CD14-positive monocyte (primary cell): ENCODE measurements around the gene C6orf15. TPM values are rescaled to one million over a fixed set of nuclear protein-coding genes. Genes with fewer than 3 reads are reported as not detected.

ENCODE experiments used
- DNase-seq, 3 donors: peaks; one replicate each; pipeline ENCODE4 v3.0.0-alpha.2; 2011 to 2022
- H2AFZ ChIP-seq: 2 replicates; pipeline ENCODE4 v1.6.0; 2012; ENCODE audit warnings: mild to moderate bottlenecking, low read depth, low read length, inconsistent platforms; ENCODE audit not compliant: insufficient read depth, poor library complexity, severe bottlenecking
- H3K27ac ChIP-seq, 2 donors: 1 replicate in 1 of 2; 2 replicates in 1 of 2; pipeline ENCODE4 v1.5.1; 2012 to 2013; ENCODE audit warnings: low read length in 2 of 2, control low read depth in 1 of 2, inconsistent platforms in 1 of 2, low read depth in 1 of 2, mild to moderate bottlenecking in 1 of 2
- H3K27me3 ChIP-seq, 2 donors: one replicate each; pipeline versions ENCODE4 v1.6.0 to v1.6.1; 2011 to 2013; ENCODE audit warnings: low read length in 2 of 2; ENCODE audit not compliant: control insufficient read depth in 2 of 2, insufficient read depth in 2 of 2
- H3K36me3 ChIP-seq, 2 donors: replicated peaks in 1 of 2; 1 replicate in 1 of 2; 2 replicates in 1 of 2; pipeline versions ENCODE4 v1.5.1 to v1.6.1; 2012 to 2013; ENCODE audit warnings: low read length in 2 of 2, control low read depth in 1 of 2, inconsistent platforms in 1 of 2, mild to moderate bottlenecking in 1 of 2; ENCODE audit not compliant: insufficient read depth in 2 of 2, control insufficient read depth in 1 of 2
- H3K4me1 ChIP-seq, 2 donors: 1 replicate in 1 of 2; 2 replicates in 1 of 2; pipeline versions ENCODE4 v1.5.1 to v1.6.1; 2012 to 2013; ENCODE audit warnings: low read length in 2 of 2, control low read depth in 1 of 2, inconsistent platforms in 1 of 2, mild to moderate bottlenecking in 1 of 2, moderate library complexity in 1 of 2; ENCODE audit not compliant: insufficient read depth in 2 of 2, control insufficient read depth in 1 of 2
- H3K4me2 ChIP-seq: replicated peaks from 2 replicates; pipeline ENCODE3; 2012; ENCODE audit warnings: low read length, moderate library complexity, mild to moderate bottlenecking; ENCODE audit not compliant: poor library complexity, severe bottlenecking; ENCODE audit errors: extremely low read depth
- H3K4me3 ChIP-seq, 3 experiments: fragments of 200-600 bp in 1 of 3; sonication (generic) in 1 of 3; replicated peaks in 1 of 3; 1 replicate in 2 of 3; 2 replicates in 1 of 3; pipeline ENCODE4 v1.5.1; 2011 to 2013; ENCODE audit warnings: low read length in 3 of 3, mild to moderate bottlenecking in 3 of 3, control low read depth in 2 of 3, low read depth in 2 of 3, inconsistent platforms in 1 of 3, moderate library complexity in 1 of 3
- H3K79me2 ChIP-seq: 2 replicates; pipeline ENCODE4 v1.6.0; 2012; ENCODE audit warnings: mild to moderate bottlenecking, control low read depth, inconsistent platforms, low read length, moderate library complexity; ENCODE audit not compliant: insufficient read depth
- H3K9ac ChIP-seq: 2 replicates; pipeline ENCODE4 v1.6.0; 2017; ENCODE audit warnings: low read length, mild to moderate bottlenecking; ENCODE audit not compliant: insufficient read depth, poor library complexity, severe bottlenecking
- H3K9me3 ChIP-seq, 2 donors: replicated peaks in 1 of 2; 1 replicate in 1 of 2; 2 replicates in 1 of 2; pipeline versions ENCODE4 v1.5.1 to v1.6.1; 2012 to 2013; ENCODE audit warnings: low read length in 2 of 2, control low read depth in 1 of 2; ENCODE audit not compliant: control insufficient read depth in 1 of 2, insufficient read depth in 1 of 2
- H4K20me1 ChIP-seq: 2 replicates; pipeline ENCODE4 v1.6.0; 2012; ENCODE audit warnings: mild to moderate bottlenecking, low read length, control low read depth, moderate library complexity; ENCODE audit not compliant: insufficient read depth
- H3K27ac Mint-ChIP-seq, 7 donors: one replicate each; pipeline ENCODE4 v1.8.0; 2020; ENCODE audit warnings: mild to moderate bottlenecking in 7 of 7, mixed read lengths in 7 of 7, moderate library complexity in 6 of 7, inconsistent platforms in 2 of 7
- H3K27me3 Mint-ChIP-seq, 3 donors: one replicate each; pipeline ENCODE4 v1.8.0; 2021 to 2022; ENCODE audit warnings: low read depth in 3 of 3, mild to moderate bottlenecking in 3 of 3, mixed read lengths in 3 of 3, moderate library complexity in 3 of 3, inconsistent platforms in 1 of 3
- H3K36me3 Mint-ChIP-seq, 2 donors: one replicate each; pipeline ENCODE4 v1.8.0; 2020; ENCODE audit warnings: mixed read lengths in 2 of 2, inconsistent platforms in 1 of 2, mild to moderate bottlenecking in 1 of 2
- H3K4me1 Mint-ChIP-seq: one replicate; pipeline ENCODE4 v1.8.0; 2020; ENCODE audit warnings: mild to moderate bottlenecking, mixed read lengths
- H3K4me3 Mint-ChIP-seq, 2 donors: one replicate each; pipeline ENCODE4 v1.8.0; 2020; ENCODE audit warnings: mild to moderate bottlenecking in 2 of 2, mixed read lengths in 2 of 2, moderate library complexity in 1 of 2
- H3K9me3 Mint-ChIP-seq, 7 donors: one replicate each; pipeline ENCODE4 v1.8.0; 2020 to 2022; ENCODE audit warnings: mixed read lengths in 7 of 7, mild to moderate bottlenecking in 6 of 7, moderate library complexity in 6 of 7, inconsistent platforms in 2 of 7
- CTCF ChIP-seq: fragments of 200-600 bp; IDR thresholded peaks from one replicate; pipeline ENCODE4 v1.8.0; 2022; ENCODE audit warnings: antibody characterized with exemption, mild to moderate bottlenecking
- WGBS: methylation state at CpG from one replicate; pipeline ENCODE4 v1.1.5; 2013; ENCODE audit warnings: missing lambda C conversion rate; ENCODE audit not compliant: insufficient coverage; 5-methylcytosine and 5-hydroxymethylcytosine counted together
- intact Hi-C, 2 donors: fragments of 100-400 bp; cut with micrococcal nuclease; formaldehyde crosslinking; loops; one replicate each; pipeline versions ENCODE4 v1.15.0 to v1.15.1; 2023
- polyA plus RNA-seq, 3 donors: library from polyadenylated mRNA; depleted of rRNA in 1 of 3; unstranded in 2 of 3; stranded (reverse) in 1 of 3; fragments of 300-500 nt in 2 of 3; fragments of >200 nt in 1 of 3; fragmentation: Illumina TruSeq in 2 of 3; gene quantifications; 1 replicate in 2 of 3; 2 replicates in 1 of 3; pipeline ENCODE4 v1.2.3, GENCODE V29; 2012 to 2021

The C6orf15 gene
- polyA plus RNA-seq, 3 donors: not detected

GRCh38 chr6:31116661-31117385, 4.4 kb upstream of the C6orf15 start:
- Mint-ChIP-seq H3K27ac (no peak overlapping the region), H3K9me3 (peaks cover 0 to 2% (median 0%) of the 10 kb centered on the region in 7 donors), H3K4me3 (no peak overlapping the region), H3K4me1 (peaks cover 20% of the 10 kb centered on the region), H3K36me3 (no peaks in the 10 kb centered on the region), H3K27me3 (peaks cover 8 to 15% (median 11%) of the 10 kb centered on the region in 3 donors)
- 98% methylated on average over 17 of the region's 19 CpGs for WGBS
- H3K27ac ChIP-seq: no peak overlapping the region
- H3K79me2 ChIP-seq: no peaks in the 10 kb centered on the region
- no peak overlapping the region for H3K9ac ChIP-seq
- H3K36me3 ChIP-seq: no peaks in the 10 kb centered on the region
- H2AFZ ChIP-seq: no peak overlapping the region
- no peak overlapping the region for H3K4me2 ChIP-seq
- H3K4me3 ChIP-seq: no peak overlapping the region
- peaks cover 5 to 19% of the 10 kb centered on the region in 2 donors for H3K4me1 ChIP-seq
- H3K9me3 ChIP-seq: no peaks in the 10 kb centered on the region
- H4K20me1 ChIP-seq: no peaks in the 10 kb centered on the region
- TF ChIP-seq CTCF: no peak
- no peaks in the 10 kb centered on the region for H3K27me3 ChIP-seq
- intact Hi-C loops: no loop called here
- DNase-seq: no peak

- Mint-ChIP-seq H3K27ac (peak overlapping the region in 3 of 7 donors; percentile 73 to 79 (median 74)), H3K36me3 (no peaks in the 10 kb centered on the region), H3K4me1 (peaks cover 20% of the 10 kb centered on the region), H3K27me3 (peaks cover 9 to 15% (median 12%) of the 10 kb centered on the region in 3 donors), H3K4me3 (no peak overlapping the region), H3K9me3 (peaks cover 0 to 2% (median 0%) of the 10 kb centered on the region in 7 donors)
- intact Hi-C loops: no loop called here
- Histone ChIP-seq H4K20me1 (no peaks in the 10 kb centered on the region), H3K79me2 (no peaks in the 10 kb centered on the region), H3K9ac (no peak overlapping the region), H3K27ac (no peak overlapping the region), H3K4me3 (no peak overlapping the region), H3K9me3 (no peaks in the 10 kb centered on the region), H2AFZ (peak overlapping the region; percentile 52), H3K36me3 (no peaks in the 10 kb centered on the region), H3K27me3 (no peaks in the 10 kb centered on the region), H3K4me1 (peaks cover 5 to 19% of the 10 kb centered on the region in 2 donors), H3K4me2 (no peak overlapping the region)
- WGBS: 100% methylated on average over 10 of the region's 12 CpGs
- no peak for TF ChIP-seq CTCF
- no peak for DNase-seq
These were observed 3.7 kb upstream of the C6orf15 start for GRCh38 chr6:31115941-31116560.
